Ovary (tissue), 3 donors: ENCODE data around the gene MCRS1.

Experiments
- CTCF ChIP-seq, 3 donors: fragments of 450-650 bp in 2 of 3; fragments of 200-600 bp in 1 of 3; IDR thresholded peaks; one replicate each; pipeline versions ENCODE4 v1.5.1 to v1.8.0; 2016 to 2022; ENCODE audit warnings: antibody characterized with exemption in 3 of 3, mild to moderate bottlenecking in 1 of 3
- POLR2A ChIP-seq: fragments of 450-650 bp; IDR thresholded peaks from one replicate; pipeline ENCODE4 v1.6.1; 2017; ENCODE audit warnings: antibody characterized with exemption, mild to moderate bottlenecking, moderate library complexity
- donor health status: DM: no; HTN: no; CAD: no.

GRCh38 chr12:49534731-49535278, 33.1 kb downstream of the MCRS1 start:
- no peak for TF ChIP-seq CTCF (IDR thresholded peaks at IDR 0.05)
- TF ChIP-seq POLR2A: no peak
